Stimulated activated memory B cell treated with anti-CD40 and anti-IgM and Interleukin-4, amounts not matched to agents 10 μg/mL and 1 μg/mL and 100 μg/mL, for 72 hours (primary cell): ENCODE results near the gene ZNF496.
"Not testable (repeated sequence)": the region's sequence is repeated elsewhere in the genome, so short reads cannot be mapped to it uniquely, and the experiment has no call there.

Experiments
- ATAC-seq: fragments of 150-1000 bp; cut with Tn5 transposase; 2 replicates; pipeline ENCODE4 v1.10.0; 2021
- H3K27ac Mint-ChIP-seq: one replicate; pipeline ENCODE4 v1.8.0; 2022; ENCODE audit warnings: mild to moderate bottlenecking, mixed read lengths
- H3K27me3 Mint-ChIP-seq: one replicate; pipeline ENCODE4 v1.8.0; 2022; ENCODE audit warnings: mixed read lengths
- H3K36me3 Mint-ChIP-seq: one replicate; pipeline ENCODE4 v1.8.0; 2022; ENCODE audit warnings: mixed read lengths
- H3K4me1 Mint-ChIP-seq: one replicate; pipeline ENCODE4 v1.8.0; 2022; ENCODE audit warnings: mixed read lengths
- H3K4me3 Mint-ChIP-seq: one replicate; pipeline ENCODE4 v1.8.0; 2022; ENCODE audit warnings: mild to moderate bottlenecking, moderate library complexity, mixed read lengths
- H3K9me3 Mint-ChIP-seq: one replicate; pipeline ENCODE4 v1.8.0; 2022; ENCODE audit warnings: mixed read lengths

ZNF496 gene

GRCh38 chr1:247295746-247296145, 35.9 kb downstream of the ZNF496 start:
- no peaks in the 10 kb centered on the region for H3K27me3 Mint-ChIP-seq
- no peak overlapping the region for H3K4me3 Mint-ChIP-seq
- H3K9me3 Mint-ChIP-seq, result no peaks in the 10 kb centered on the region
- H3K4me1 Mint-ChIP-seq, result no peaks in the 10 kb centered on the region
- no peak for ATAC-seq
- peaks cover 21% of the 10 kb centered on the region for H3K36me3 Mint-ChIP-seq
- no peak overlapping the region for H3K27ac Mint-ChIP-seq

- Mint-ChIP-seq H3K9me3 (no peaks in the 10 kb centered on the region), H3K27ac (no peak overlapping the region), H3K36me3 (peaks cover 18% of the 10 kb centered on the region), H3K27me3 (no peaks in the 10 kb centered on the region), H3K4me3 (no peak overlapping the region), H3K4me1 (no peaks in the 10 kb centered on the region)
- no peak for ATAC-seq
These were observed 36.4 kb downstream of the ZNF496 start for GRCh38 chr1:247295274-247295684.

- no peak overlapping the region for H3K4me3 Mint-ChIP-seq
- no peaks in the 10 kb centered on the region for H3K27me3 Mint-ChIP-seq
- H3K36me3 Mint-ChIP-seq, result peaks cover 8% of the 10 kb centered on the region
- no peaks in the 10 kb centered on the region for H3K9me3 Mint-ChIP-seq
- ATAC-seq, result no peak
- no peak overlapping the region for H3K27ac Mint-ChIP-seq
- no peaks in the 10 kb centered on the region for H3K4me1 Mint-ChIP-seq
These were observed 37.4 kb downstream of the ZNF496 start for GRCh38 chr1:247294282-247294681.

- Mint-ChIP-seq H3K27me3 (no peaks in the 10 kb centered on the region), H3K4me3 (no peak overlapping the region), H3K9me3 (peaks cover 5% of the 10 kb centered on the region), H3K4me1 (no peaks in the 10 kb centered on the region), H3K36me3 (peaks cover 5% of the 10 kb centered on the region), H3K27ac (no peak overlapping the region)
- ATAC-seq, result no peak
These were observed 38.6 kb downstream of the ZNF496 start for GRCh38 chr1:247293047-247293446.

- H3K27me3 Mint-ChIP-seq, result no peaks in the 10 kb centered on the region
- ATAC-seq, result no peak
- peaks cover 13% of the 10 kb centered on the region for H3K36me3 Mint-ChIP-seq
- H3K27ac Mint-ChIP-seq, result no peak overlapping the region
- H3K9me3 Mint-ChIP-seq, result peaks cover 12% of the 10 kb centered on the region
- no peak overlapping the region for H3K4me3 Mint-ChIP-seq
- no peaks in the 10 kb centered on the region for H3K4me1 Mint-ChIP-seq
These were observed 39.7 kb downstream of the ZNF496 start for GRCh38 chr1:247291833-247292561.

- no peak overlapping the region for H3K27ac Mint-ChIP-seq
- H3K27me3 Mint-ChIP-seq, result no peaks in the 10 kb centered on the region
- no peaks in the 10 kb centered on the region for H3K4me1 Mint-ChIP-seq
- no peak overlapping the region for H3K4me3 Mint-ChIP-seq
- H3K36me3 Mint-ChIP-seq, result peaks cover 16% of the 10 kb centered on the region
- H3K9me3 Mint-ChIP-seq, result peaks cover 14% of the 10 kb centered on the region
- no peak for ATAC-seq
These were observed 40.5 kb downstream of the ZNF496 start for GRCh38 chr1:247291161-247291560.

- H3K27me3 Mint-ChIP-seq, result no peaks in the 10 kb centered on the region
- H3K9me3 Mint-ChIP-seq, result peaks cover 20% of the 10 kb centered on the region
- peaks cover 16% of the 10 kb centered on the region for H3K36me3 Mint-ChIP-seq
- H3K4me3 Mint-ChIP-seq, result no peak overlapping the region
- H3K4me1 Mint-ChIP-seq, result no peaks in the 10 kb centered on the region
- ATAC-seq, result no peak
- H3K27ac Mint-ChIP-seq, result no peak overlapping the region
These were observed 41.1 kb downstream of the ZNF496 start for GRCh38 chr1:247290576-247290975.

- H3K27ac Mint-ChIP-seq, H3K4me3 Mint-ChIP-seq, ATAC-seq, H3K4me1 Mint-ChIP-seq, H3K27me3 Mint-ChIP-seq: not testable (repeated sequence)
- Mint-ChIP-seq H3K9me3 (peaks cover 20% of the 10 kb centered on the region), H3K36me3 (peaks cover 16% of the 10 kb centered on the region)
These were observed 42.3 kb downstream of the ZNF496 start for GRCh38 chr1:247289274-247289892.

- no peak for ATAC-seq
- Mint-ChIP-seq H3K36me3 (peaks cover 16% of the 10 kb centered on the region), H3K27me3 (no peaks in the 10 kb centered on the region), H3K4me3 (no peak overlapping the region), H3K4me1 (no peaks in the 10 kb centered on the region), H3K27ac (no peak overlapping the region), H3K9me3 (peaks cover 20% of the 10 kb centered on the region)
These were observed 43.3 kb downstream of the ZNF496 start for GRCh38 chr1:247288341-247288740.

GRCh38 chr1:247287460-247287859, 44.2 kb downstream of the ZNF496 start:
- Mint-ChIP-seq H3K36me3 (peaks cover 16% of the 10 kb centered on the region), H3K4me3 (no peak overlapping the region), H3K4me1 (no peaks in the 10 kb centered on the region), H3K27ac (no peak overlapping the region), H3K27me3 (no peaks in the 10 kb centered on the region), H3K9me3 (peaks cover 20% of the 10 kb centered on the region)
- ATAC-seq, result no peak

- ATAC-seq, result no peak
- H3K36me3 Mint-ChIP-seq, result peaks cover 16% of the 10 kb centered on the region
- no peaks in the 10 kb centered on the region for H3K27me3 Mint-ChIP-seq
- no peak overlapping the region for H3K4me3 Mint-ChIP-seq
- H3K4me1 Mint-ChIP-seq, result no peaks in the 10 kb centered on the region
- H3K27ac Mint-ChIP-seq, result no peak overlapping the region
- peaks cover 20% of the 10 kb centered on the region for H3K9me3 Mint-ChIP-seq
These were observed 45.5 kb downstream of the ZNF496 start for GRCh38 chr1:247286134-247286670.

GRCh38 chr1:247281001-247281574, 50.6 kb downstream of the ZNF496 start:
- peak; percentile 39 for ATAC-seq
- Mint-ChIP-seq H3K4me3 (no peak overlapping the region), H3K4me1 (no peaks in the 10 kb centered on the region), H3K9me3 (peaks cover 9% of the 10 kb centered on the region), H3K27me3 (no peaks in the 10 kb centered on the region), H3K36me3 (peaks cover 1% of the 10 kb centered on the region), H3K27ac (no peak overlapping the region)

- Mint-ChIP-seq H3K27ac (no peak overlapping the region), H3K27me3 (no peaks in the 10 kb centered on the region), H3K9me3 (peaks cover 12% of the 10 kb centered on the region), H3K4me3 (no peak overlapping the region), H3K36me3 (peaks cover 8% of the 10 kb centered on the region), H3K4me1 (no peaks in the 10 kb centered on the region)
- no peak for ATAC-seq
These were observed 54.5 kb downstream of the ZNF496 start for GRCh38 chr1:247277191-247277590.

GRCh38 chr1:247274605-247275256, 56.9 kb downstream of the ZNF496 start:
- Mint-ChIP-seq H3K27ac (no peak overlapping the region), H3K9me3 (peaks cover 23% of the 10 kb centered on the region), H3K36me3 (peaks cover 13% of the 10 kb centered on the region), H3K4me3 (no peak overlapping the region), H3K4me1 (no peaks in the 10 kb centered on the region), H3K27me3 (no peaks in the 10 kb centered on the region)
- ATAC-seq, result no peak

GRCh38 chr1:247273013-247273412, 58.7 kb downstream of the ZNF496 start:
- H3K4me3 Mint-ChIP-seq, result no peak overlapping the region
- no peak for ATAC-seq
- no peak overlapping the region for H3K27ac Mint-ChIP-seq
- H3K27me3 Mint-ChIP-seq, result no peaks in the 10 kb centered on the region
- no peaks in the 10 kb centered on the region for H3K4me1 Mint-ChIP-seq
- peaks cover 13% of the 10 kb centered on the region for H3K36me3 Mint-ChIP-seq
- peaks cover 23% of the 10 kb centered on the region for H3K9me3 Mint-ChIP-seq
